Memory B cell (primary cell): ENCODE results near the gene ERN1.
A peak's percentile ranks its signal among the peaks of the same experiment; 100 is the strongest.

Experiments
- ATAC-seq: fragments of 150-1000 bp; cut with Tn5 transposase; 2 replicates; pipeline ENCODE4 v1.10.0; 2021; ENCODE audit warnings: low read depth, mild to moderate bottlenecking, moderate library complexity
- DNase-seq, 2 donors: peaks; one replicate each; pipeline ENCODE4 v3.0.0; 2022; ENCODE audit warnings: low spot score in 2 of 2
- H3K27ac Mint-ChIP-seq: one replicate; pipeline ENCODE4 v1.8.0; 2022; ENCODE audit warnings: mild to moderate bottlenecking, moderate library complexity, mixed read lengths
- H3K27me3 Mint-ChIP-seq: one replicate; pipeline ENCODE4 v1.8.0; 2022; ENCODE audit warnings: mixed read lengths
- H3K36me3 Mint-ChIP-seq: one replicate; pipeline ENCODE4 v1.8.0; 2022; ENCODE audit warnings: mild to moderate bottlenecking, mixed read lengths
- H3K4me1 Mint-ChIP-seq: one replicate; pipeline ENCODE4 v1.8.0; 2022; ENCODE audit warnings: mixed read lengths
- H3K4me3 Mint-ChIP-seq: one replicate; pipeline ENCODE4 v1.8.0; 2022; ENCODE audit warnings: mild to moderate bottlenecking, moderate library complexity, mixed read lengths
- H3K9me3 Mint-ChIP-seq: one replicate; pipeline ENCODE4 v1.8.0; 2022; ENCODE audit warnings: mixed read lengths

Gene ERN1

DNA sequence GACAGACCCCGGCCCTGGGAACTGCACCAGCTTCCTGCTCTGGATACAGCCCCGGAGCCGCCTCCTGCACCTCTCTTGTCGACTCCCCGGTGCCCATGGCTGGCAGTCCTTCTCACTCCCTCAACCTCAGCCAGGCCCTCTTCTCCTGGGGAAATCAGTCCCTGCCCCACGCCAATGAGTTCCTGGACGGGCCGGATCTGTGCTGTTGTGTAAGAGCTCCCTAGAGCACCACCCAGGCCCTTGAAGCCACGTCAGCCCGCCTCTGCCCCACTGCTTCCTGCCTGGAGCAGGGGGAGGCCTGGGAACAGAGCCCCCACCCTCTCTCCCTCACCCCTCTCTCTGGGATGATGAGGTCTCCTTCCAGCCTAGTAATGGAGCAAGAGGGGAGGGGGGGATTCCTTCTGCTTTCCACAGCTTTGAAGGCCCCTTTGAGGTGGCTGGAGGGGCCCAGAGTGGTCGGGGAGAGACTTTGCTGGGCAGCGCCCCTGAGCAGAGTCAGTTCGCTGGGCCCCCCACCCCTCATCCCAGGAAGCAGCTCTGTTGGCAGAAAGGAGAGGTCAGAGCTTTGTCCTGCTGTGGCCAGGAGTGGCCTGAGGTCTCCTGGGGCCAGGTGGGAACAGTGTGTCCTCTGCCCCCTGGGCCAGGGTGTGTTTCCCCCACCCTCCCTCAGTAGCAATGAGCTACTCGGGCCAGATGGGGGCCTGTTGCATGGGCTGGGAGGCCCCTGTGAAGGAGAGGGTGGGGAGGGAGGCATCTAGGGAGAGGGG, 128.0 kb downstream of the ERN1 start:
- Mint-ChIP-seq H3K27me3 (peaks cover 12% of the 10 kb centered on the region), H3K36me3 (peaks cover 23% of the 10 kb centered on the region), H3K4me3 (no peak overlapping the region), H3K4me1 (peaks cover 22% of the 10 kb centered on the region), H3K9me3 (no peaks in the 10 kb centered on the region), H3K27ac (no peak overlapping the region)
- no peak for DNase-seq
- no peak for ATAC-seq

DNA sequence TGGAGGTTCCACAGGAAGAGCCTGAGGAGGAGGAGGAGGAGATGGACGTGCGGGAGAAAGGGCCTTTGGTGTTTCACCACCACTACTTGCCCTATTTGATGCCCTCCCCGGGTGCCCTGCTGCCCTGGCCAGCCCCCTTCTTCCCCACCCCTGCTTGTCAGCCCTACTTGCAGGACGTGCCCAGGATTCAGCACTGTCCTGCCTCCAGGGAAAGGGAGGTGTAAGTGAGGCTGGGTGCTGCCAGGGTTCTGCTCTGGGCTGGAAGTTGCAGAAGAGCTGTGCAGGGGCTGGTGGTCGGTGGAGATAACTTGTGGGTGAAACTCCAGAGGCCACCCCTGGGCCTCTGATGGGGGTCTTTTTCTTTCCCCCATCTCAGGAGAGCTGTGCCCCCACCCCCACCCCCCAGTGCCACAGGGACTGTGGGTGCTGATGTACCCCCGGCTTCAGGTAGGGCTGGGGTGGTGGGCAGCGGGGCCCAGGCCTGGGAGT, 128.8 kb downstream of the ERN1 start:
- Mint-ChIP-seq H3K4me1 (peaks cover 22% of the 10 kb centered on the region), H3K36me3 (peaks cover 23% of the 10 kb centered on the region)

DNA sequence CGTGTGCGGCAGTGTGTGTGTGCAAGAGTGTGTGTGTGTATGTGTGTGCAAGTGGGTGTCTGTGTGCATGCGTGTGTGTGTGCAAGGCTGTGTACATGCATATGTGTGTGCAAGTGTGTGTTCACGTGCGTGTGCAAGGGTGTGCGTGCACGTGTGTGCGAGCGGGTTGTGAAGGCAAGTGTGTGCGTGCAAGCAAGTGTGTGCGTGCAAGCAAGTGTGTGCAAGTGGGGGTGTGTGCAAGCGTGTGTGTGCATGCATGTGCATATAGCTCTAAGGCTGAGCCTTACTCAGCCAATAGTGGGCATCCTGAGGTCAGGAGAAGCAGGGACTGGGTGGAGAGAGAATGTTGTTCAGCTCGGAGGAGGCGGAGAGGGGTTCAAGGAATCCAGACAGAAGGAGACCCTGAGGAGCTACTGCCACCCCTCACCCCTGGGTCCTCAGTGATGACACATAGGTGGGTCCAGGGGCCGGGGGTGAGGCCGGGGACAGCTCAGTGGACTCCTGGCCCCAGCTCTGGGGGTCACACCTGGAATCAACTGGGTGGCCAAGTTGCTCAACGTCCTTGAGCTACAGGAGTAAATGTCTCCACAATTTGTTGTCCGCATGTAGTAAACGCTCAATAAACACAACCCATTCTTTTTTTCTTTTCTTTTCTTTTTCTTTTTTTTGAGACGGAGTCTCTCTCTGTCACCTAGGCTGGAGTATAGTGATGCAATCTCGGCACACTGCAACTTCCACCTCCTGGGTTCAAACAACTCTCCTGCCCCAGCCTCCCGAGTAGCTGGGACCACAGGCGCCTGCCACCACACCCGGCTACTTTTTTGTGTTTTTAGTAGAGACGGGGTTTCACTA, 130.0 kb downstream of the ERN1 start:
- H3K4me3 Mint-ChIP-seq = no peak overlapping the region

More for the DNA sequence above, 128.8 kb downstream of the ERN1 start:
- DNase-seq = no peak
- Mint-ChIP-seq H3K27me3 (peaks cover 12% of the 10 kb centered on the region), H3K27ac (no peak overlapping the region), H3K4me3 (no peak overlapping the region), H3K9me3 (no peaks in the 10 kb centered on the region)
- ATAC-seq = no peak

DNA sequence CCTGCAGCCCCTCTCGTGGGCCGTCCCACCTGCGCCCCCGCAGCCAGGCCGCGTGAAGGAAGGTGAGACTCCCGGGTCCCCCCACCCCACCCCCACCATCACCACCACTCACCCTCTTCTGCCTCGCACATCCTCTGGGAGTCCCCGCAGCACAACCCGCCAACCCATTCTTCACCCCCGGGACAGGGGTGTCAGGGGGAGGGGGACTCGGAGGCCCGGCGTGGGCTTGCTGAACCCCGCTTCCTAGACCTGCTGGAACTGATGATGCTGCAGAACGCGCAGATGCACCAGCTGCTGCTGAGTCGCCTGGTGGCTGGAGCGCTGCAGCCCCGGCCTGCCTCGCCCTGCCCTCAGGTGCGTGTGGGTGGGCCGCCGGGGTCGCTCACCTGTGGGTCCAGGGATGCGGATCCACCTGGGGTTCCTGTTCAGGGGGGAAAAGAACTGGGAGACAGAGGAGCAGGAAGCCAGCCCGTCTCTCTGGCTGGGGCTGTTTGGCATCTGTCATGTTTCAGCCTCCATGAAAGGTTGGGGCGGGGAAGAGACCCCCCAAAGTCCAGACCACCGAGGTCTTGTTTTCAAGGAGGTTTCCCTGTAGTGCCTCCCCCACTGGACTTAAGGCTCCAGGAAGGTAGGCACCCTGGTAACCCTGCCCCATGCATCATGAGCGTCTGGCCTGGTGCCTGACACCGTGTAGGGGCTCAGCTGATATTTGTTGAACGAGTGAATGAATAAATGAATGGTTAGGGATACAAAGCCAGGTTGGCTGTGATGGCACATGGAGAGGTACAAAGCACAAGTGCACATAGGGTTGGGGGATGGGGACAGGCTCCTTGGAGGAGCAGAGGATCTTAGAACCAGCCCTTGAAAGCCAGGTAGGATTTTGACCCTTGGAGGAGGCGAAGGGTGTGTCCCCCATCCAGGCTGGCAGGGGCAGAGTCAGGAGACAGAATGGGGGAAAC, 130.9 kb downstream of the ERN1 start:
- H3K27ac Mint-ChIP-seq = no peak overlapping the region
- no peaks in the 10 kb centered on the region for H3K9me3 Mint-ChIP-seq
- peaks cover 18% of the 10 kb centered on the region for H3K4me1 Mint-ChIP-seq
- DNase-seq (no peak), ATAC-seq (peak; percentile 42)
- peaks cover 12% of the 10 kb centered on the region for H3K27me3 Mint-ChIP-seq
- H3K36me3 Mint-ChIP-seq = peaks cover 11% of the 10 kb centered on the region
- peak overlapping the region; percentile 87 for H3K4me3 Mint-ChIP-seq

More for the DNA sequence above, 130.0 kb downstream of the ERN1 start:
- Mint-ChIP-seq H3K27ac (peak overlapping the region; percentile 38), H3K27me3 (peaks cover 12% of the 10 kb centered on the region), H3K36me3 (peaks cover 14% of the 10 kb centered on the region), H3K4me1 (peaks cover 18% of the 10 kb centered on the region), H3K9me3 (no peaks in the 10 kb centered on the region)
- DNase-seq (no peak), ATAC-seq (no peak)

DNA sequence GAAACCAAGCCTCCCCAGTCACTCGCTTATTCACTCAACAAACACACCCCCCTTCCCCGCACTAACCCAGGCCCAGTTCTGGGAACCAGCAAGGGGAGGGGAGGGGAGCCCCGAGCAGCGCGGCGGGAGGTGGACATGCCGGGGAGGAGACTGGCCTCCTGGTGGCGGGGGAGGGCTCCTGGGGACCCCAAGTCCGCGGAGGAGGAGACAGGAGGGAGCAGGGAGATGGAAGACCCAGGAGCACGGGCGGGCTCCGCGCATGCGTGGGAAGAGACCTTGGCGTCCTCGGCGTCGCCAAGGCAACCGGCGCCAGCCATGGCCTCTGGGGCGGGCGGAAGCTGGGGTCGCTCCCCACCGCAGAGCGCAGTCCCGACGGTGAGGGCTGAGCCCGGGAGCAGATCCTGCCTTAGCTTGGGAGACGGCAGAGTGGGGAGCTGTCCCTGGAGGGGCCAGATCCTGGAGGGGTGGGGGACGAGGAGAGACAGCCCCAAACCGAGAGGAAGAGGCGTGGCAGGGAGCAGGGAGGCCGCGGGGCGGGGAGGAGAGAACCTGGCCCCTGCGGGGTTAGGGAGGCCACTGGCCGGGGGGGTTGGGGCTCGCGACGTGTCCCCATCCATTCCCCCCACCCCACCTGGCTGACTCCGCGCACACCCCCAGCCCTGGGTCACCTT, 131.8 kb downstream of the ERN1 start, which contains the start of gene PRR29:
Gene PRR29, plus strand, starts transcription at position 302 of the 671 bp plus-strand sequence. Its CDS starts 14 bp downstream, at position 316.
- peaks cover 23% of the 10 kb centered on the region for H3K4me1 Mint-ChIP-seq
- peak within 1 kb of the TSS; percentile 41 for H3K27ac Mint-ChIP-seq
- peaks cover 12% of the 10 kb centered on the region for H3K27me3 Mint-ChIP-seq
- DNase-seq (peak; percentile 53 to 68), ATAC-seq (peak; percentile 73)
- no peaks in the 10 kb centered on the region for H3K9me3 Mint-ChIP-seq
- peak within 1 kb of the TSS; percentile 93 for H3K4me3 Mint-ChIP-seq
- H3K36me3 Mint-ChIP-seq = peaks cover 3% of the 10 kb centered on the region

DNA sequence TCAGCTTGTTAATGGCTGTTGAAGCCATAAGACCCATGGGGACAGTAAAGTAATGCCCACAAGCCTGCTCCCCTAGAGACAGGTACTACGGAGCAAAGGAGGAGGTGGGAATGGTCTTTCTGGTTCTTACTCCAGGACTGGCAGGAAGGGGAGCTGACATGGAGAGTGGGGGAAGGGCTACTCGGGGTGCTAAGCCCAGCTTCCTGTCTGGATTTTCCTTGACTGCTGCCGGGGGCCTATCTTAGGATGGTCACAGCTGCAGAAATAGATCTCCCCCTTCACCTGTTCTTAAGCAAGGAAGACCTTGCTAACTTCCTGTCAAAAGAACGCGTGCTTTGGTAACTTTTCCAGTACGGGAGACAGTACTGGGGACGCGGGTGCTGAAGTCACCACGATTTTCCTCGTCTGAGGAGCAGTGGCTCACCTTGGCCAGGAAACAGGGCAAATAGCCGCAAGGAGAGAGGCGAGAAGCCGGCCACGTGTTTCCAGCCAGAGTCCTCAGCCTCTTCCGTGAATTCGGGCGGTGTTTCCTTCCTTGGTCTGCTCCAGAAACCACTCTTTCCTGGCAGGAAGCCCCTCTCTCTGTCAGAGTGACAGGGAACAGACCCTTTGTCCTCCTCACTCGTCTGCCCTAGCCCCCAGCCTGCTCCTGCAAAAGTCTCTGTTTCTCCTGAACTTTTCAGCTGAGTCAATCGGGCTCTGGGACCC, 132.4 kb downstream of the ERN1 start:
- peaks cover 15% of the 10 kb centered on the region for H3K27me3 Mint-ChIP-seq
- ATAC-seq (no peak), DNase-seq (no peak)
- peak overlapping the region; percentile 93 for H3K4me3 Mint-ChIP-seq
- H3K4me1 Mint-ChIP-seq = peaks cover 27% of the 10 kb centered on the region
- H3K36me3 Mint-ChIP-seq = no peaks in the 10 kb centered on the region
- no peaks in the 10 kb centered on the region for H3K9me3 Mint-ChIP-seq
- peak overlapping the region; percentile 41 for H3K27ac Mint-ChIP-seq

DNA sequence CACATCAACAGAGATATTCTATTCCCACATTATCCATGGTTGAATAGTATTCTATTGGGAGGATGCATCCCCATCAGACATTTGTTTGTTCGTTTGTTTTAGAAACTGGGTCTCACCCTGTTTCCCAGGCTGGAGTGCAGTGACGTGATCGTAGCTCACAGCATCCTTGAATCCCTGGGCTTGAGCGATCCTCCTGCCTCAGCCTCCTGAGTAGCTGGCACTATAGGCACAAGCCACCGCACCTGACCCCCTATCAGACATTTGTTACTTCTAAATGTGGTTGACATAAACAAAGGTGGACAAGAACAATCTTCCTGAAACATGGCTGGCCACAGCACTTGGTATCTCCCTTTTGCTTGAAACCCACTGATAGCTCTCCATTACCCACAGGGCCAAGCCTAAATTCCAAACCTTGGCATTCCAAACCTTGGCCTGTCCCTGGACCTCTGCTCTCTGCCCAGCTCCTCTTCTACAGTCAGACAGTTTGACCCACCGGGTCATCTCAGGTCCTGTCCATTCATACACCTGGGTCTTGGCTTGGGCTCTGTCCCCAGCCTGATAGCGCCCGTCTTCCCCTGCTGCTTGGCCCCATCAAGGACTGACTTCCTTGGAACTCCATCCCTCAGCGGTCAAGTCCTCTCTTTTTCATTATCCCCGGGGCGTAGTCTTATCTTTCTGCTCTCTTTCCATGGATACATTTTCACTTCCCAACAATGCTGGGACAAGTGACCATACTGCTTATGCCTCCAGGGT, 133.3 kb downstream of the ERN1 start:
- Mint-ChIP-seq H3K27me3 (peaks cover 21% of the 10 kb centered on the region), H3K4me3 (peak overlapping the region; percentile 93), H3K27ac (no peak overlapping the region), H3K36me3 (no peaks in the 10 kb centered on the region), H3K9me3 (no peaks in the 10 kb centered on the region), H3K4me1 (peaks cover 34% of the 10 kb centered on the region)
- ATAC-seq (no peak), DNase-seq (no peak)

DNA sequence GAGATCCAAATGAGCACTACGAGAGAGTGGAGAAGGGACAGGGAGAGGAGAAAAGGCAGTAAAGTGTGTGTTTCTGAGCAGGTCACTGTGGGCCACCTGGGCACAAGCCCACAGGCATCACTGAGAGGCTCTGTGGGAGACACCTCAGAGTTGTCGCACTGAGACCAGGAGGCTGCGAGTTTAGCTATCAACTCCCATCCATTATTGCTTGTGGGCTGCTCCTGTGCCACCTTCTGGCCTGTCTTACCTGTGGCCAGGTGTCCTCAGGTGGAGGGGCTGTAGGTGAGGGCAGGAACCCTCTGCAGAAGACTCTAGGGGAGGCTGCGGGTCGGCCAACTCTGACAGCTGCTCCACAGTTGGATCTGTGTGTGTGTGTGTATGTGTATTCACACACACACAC, 134.3 kb downstream of the ERN1 start:
- no peaks in the 10 kb centered on the region for H3K36me3 Mint-ChIP-seq
- no peak overlapping the region for H3K27ac Mint-ChIP-seq
- peaks cover 23% of the 10 kb centered on the region for H3K27me3 Mint-ChIP-seq
- no peak for DNase-seq
- ATAC-seq = no peak
- no peak overlapping the region for H3K4me3 Mint-ChIP-seq
- no peaks in the 10 kb centered on the region for H3K9me3 Mint-ChIP-seq
- H3K4me1 Mint-ChIP-seq = peaks cover 40% of the 10 kb centered on the region

DNA sequence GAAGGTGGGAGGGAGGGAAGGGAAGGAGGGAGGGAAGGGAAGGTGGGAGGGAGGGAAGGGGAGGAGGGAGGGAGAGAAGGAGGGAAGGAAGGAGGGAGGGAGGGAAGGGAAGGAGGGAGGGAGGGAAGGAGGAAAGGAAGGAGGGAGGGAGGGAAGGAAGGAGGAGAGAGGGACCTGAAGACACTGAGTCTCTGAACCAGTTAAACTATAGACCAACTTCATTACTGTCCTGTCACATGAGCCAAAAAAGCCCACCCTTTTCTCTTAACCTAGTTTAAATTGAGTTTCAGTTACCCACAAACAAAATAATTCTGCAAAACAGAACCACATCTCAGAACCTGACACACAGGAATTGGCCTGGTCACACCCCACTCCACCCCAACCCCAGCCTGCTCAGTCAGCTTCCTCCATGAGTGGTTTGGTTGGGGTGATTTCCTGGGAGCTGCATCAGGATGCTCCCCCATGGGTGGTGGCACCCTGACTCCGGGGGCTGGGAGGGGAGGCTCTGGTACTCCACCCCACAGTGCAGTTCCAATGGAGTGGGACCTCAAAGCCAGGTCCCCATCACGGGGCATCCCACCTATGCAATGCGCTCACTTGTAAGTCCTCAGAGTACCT, 136.5 kb downstream of the ERN1 start:
- DNase-seq (no peak), ATAC-seq (peak; percentile 45)
- Mint-ChIP-seq H3K36me3 (no peaks in the 10 kb centered on the region), H3K27ac (no peak overlapping the region), H3K27me3 (peaks cover 15% of the 10 kb centered on the region), H3K4me3 (no peak overlapping the region), H3K9me3 (no peaks in the 10 kb centered on the region), H3K4me1 (peaks cover 42% of the 10 kb centered on the region)

DNA sequence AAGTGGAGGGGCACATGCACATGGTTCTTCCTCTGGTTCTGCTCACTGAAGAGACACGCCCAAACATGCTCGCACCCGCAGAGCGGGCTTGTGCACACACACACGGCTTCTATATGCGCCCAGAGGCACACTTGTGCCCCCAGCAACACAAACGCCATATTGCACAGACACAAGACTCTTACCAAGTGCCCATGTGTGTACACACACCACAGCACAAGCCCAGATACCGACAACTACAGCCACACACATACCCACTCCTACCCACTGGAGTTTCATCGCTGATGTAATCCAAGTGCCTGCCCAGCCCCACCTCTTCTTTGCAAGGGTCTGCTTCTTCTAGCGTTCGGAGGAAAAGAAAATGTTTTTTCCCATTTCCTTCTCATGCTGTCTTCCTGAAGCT, 138.3 kb downstream of the ERN1 start:
- DNase-seq = no peak
- no peaks in the 10 kb centered on the region for H3K36me3 Mint-ChIP-seq
- no peak overlapping the region for H3K27ac Mint-ChIP-seq
- no peak for ATAC-seq
- H3K27me3 Mint-ChIP-seq = peaks cover 13% of the 10 kb centered on the region
- H3K4me3 Mint-ChIP-seq = peak overlapping the region; percentile 17
- peaks cover 34% of the 10 kb centered on the region for H3K4me1 Mint-ChIP-seq
- H3K9me3 Mint-ChIP-seq = no peaks in the 10 kb centered on the region

DNA sequence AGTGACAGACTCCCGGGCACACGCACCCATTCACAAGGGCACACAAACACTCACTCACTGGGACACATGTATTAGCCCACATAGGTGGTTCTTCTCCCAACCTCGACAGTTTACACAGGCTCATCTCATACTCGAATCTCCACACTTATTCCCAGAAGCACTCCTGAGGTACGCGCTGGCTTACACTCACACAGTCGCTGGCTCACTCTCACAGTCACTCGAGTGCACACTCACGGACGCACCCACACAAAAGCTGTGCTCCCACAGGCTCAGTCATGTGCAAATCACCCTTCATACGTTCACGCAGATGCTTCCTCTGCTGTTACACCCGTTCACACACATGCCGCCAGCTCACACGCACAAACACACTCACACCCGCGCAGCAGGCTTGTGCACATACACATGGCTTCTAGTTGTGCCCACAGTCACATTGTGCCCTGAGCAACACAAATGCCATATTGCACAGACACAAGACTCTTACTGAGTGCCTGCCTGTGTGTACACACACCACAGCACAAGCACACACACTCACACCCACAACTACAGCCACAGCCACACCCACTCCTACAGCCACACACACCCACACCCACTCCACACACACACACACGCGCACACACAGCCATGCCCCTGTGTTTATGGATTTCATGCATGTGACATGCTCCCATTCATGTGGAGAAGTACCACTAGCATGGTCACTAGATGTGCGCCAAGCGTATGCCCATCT, 140.2 kb downstream of the ERN1 start:
- Mint-ChIP-seq H3K27me3 (peaks cover 13% of the 10 kb centered on the region), H3K4me1 (peaks cover 42% of the 10 kb centered on the region), H3K36me3 (no peaks in the 10 kb centered on the region), H3K9me3 (no peaks in the 10 kb centered on the region), H3K27ac (no peak overlapping the region), H3K4me3 (no peak overlapping the region)
- DNase-seq (no peak), ATAC-seq (no peak)
